Measurements from ENCODE around the gene ILDR2.

DNA sequence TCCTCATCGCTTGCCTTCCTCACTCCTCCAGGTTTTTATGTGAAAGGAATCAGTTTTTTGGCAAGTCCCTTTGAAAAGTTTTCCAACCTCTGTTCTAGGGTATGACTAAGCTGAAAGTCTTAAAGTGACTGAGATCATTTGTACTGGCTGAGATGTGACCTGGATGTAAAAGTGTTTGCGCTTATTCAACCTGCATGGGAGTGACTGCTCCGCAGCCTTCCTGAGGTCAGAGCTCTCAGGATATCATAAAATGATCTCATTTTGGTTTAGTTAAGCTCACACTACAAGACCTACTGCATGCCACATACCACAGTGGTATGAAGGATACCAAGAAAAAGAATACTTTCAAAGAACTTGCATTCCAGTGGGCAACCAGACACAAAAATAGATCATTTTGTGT lies 69.4 kb downstream of the ILDR2 start:
- TF ChIP-seq REPIN1 (tag by site-specific recombination; IDR thresholded peaks at IDR 0.05; ENCODE audit: low read depth) (no peak), BCL11A (tag by site-specific recombination; IDR thresholded peaks at IDR 0.05; ENCODE audit: low read depth) (no peak), ZNF624 (tag by site-specific recombination; IDR thresholded peaks at IDR 0.05) (no peak), BCL11B (tag by site-specific recombination; IDR thresholded peaks at IDR 0.05; ENCODE audit: low read depth) (no peak)
- TF ChIP-seq, protein P1, sequence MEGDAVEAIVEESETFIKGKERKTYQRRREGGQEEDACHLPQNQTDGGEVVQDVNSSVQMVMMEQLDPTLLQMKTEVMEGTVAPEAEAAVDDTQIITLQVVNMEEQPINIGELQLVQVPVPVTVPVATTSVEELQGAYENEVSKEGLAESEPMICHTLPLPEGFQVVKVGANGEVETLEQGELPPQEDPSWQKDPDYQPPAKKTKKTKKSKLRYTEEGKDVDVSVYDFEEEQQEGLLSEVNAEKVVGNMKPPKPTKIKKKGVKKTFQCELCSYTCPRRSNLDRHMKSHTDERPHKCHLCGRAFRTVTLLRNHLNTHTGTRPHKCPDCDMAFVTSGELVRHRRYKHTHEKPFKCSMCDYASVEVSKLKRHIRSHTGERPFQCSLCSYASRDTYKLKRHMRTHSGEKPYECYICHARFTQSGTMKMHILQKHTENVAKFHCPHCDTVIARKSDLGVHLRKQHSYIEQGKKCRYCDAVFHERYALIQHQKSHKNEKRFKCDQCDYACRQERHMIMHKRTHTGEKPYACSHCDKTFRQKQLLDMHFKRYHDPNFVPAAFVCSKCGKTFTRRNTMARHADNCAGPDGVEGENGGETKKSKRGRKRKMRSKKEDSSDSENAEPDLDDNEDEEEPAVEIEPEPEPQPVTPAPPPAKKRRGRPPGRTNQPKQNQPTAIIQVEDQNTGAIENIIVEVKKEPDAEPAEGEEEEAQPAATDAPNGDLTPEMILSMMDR (tag by site-specific recombination; IDR thresholded peaks at IDR 0.05) = no peak
- TF ChIP-seq, protein P2, sequence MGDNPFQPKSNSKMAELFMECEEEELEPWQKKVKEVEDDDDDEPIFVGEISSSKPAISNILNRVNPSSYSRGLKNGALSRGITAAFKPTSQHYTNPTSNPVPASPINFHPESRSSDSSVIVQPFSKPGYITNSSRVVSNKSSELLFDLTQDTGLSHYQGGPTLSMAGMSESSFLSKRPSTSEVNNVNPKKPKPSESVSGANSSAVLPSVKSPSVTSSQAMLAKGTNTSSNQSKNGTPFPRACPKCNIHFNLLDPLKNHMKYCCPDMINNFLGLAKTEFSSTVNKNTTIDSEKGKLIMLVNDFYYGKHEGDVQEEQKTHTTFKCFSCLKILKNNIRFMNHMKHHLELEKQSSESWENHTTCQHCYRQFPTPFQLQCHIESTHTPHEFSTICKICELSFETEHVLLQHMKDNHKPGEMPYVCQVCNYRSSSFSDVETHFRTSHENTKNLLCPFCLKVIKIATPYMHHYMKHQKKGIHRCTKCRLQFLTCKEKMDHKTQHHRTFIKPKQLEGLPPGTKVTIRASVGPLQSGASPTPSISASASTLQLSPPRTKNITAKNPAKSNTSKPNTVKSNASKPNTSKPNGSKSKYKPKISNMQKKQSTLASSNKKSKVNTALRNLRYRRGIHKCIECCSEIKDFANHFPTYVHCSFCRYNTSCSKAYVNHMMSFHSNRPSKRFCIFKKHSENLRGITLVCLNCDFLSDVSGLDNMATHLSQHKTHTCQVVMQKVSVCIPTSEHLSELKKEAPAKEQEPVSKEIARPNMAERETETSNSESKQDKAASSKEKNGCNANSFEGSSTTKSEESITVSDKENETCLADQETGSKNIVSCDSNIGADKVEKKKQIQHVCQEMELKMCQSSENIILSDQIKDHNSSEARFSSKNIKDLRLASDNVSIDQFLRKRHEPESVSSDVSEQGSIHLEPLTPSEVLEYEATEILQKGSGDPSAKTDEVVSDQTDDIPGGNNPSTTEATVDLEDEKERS (tag by site-specific recombination; IDR thresholded peaks at IDR 0.05) = no peak
- TF ChIP-seq, protein P3, sequence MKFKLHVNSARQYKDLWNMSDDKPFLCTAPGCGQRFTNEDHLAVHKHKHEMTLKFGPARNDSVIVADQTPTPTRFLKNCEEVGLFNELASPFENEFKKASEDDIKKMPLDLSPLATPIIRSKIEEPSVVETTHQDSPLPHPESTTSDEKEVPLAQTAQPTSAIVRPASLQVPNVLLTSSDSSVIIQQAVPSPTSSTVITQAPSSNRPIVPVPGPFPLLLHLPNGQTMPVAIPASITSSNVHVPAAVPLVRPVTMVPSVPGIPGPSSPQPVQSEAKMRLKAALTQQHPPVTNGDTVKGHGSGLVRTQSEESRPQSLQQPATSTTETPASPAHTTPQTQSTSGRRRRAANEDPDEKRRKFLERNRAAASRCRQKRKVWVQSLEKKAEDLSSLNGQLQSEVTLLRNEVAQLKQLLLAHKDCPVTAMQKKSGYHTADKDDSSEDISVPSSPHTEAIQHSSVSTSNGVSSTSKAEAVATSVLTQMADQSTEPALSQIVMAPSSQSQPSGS (tag by site-specific recombination; IDR thresholded peaks at IDR 0.05; ENCODE audit: low read depth) = no peak
- TF ChIP-seq, protein P4, sequence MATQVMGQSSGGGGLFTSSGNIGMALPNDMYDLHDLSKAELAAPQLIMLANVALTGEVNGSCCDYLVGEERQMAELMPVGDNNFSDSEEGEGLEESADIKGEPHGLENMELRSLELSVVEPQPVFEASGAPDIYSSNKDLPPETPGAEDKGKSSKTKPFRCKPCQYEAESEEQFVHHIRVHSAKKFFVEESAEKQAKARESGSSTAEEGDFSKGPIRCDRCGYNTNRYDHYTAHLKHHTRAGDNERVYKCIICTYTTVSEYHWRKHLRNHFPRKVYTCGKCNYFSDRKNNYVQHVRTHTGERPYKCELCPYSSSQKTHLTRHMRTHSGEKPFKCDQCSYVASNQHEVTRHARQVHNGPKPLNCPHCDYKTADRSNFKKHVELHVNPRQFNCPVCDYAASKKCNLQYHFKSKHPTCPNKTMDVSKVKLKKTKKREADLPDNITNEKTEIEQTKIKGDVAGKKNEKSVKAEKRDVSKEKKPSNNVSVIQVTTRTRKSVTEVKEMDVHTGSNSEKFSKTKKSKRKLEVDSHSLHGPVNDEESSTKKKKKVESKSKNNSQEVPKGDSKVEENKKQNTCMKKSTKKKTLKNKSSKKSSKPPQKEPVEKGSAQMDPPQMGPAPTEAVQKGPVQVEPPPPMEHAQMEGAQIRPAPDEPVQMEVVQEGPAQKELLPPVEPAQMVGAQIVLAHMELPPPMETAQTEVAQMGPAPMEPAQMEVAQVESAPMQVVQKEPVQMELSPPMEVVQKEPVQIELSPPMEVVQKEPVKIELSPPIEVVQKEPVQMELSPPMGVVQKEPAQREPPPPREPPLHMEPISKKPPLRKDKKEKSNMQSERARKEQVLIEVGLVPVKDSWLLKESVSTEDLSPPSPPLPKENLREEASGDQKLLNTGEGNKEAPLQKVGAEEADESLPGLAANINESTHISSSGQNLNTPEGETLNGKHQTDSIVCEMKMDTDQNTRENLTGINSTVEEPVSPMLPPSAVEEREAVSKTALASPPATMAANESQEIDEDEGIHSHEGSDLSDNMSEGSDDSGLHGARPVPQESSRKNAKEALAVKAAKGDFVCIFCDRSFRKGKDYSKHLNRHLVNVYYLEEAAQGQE (tag by site-specific recombination; IDR thresholded peaks at IDR 0.05) = no peak

Data from HEK293 (cell line).